IMR-90 (cell line): ENCODE results near the gene PRKCH. TPM values are rescaled to one million over a fixed set of nuclear protein-coding genes. Genes with fewer than 3 reads are reported as not detected.

Experiments
- ATAC-seq: fragments of 200-7000 bp; cut with Tn5 transposase; 2 replicates; pipeline ENCODE4 v1.9.1; 2020; ENCODE audit warnings: low read depth, mild to moderate bottlenecking, moderate library complexity
- BruUV-seq: library from RNA; stranded (reverse); fragments of 400-500 nt; replicated peaks from 2 replicates; lab custom pipeline; 2021; lab: Mats Ljungman, UMichigan
- CTCF ChIA-PET: fragments of 300-600 bp; formaldehyde crosslinking; extraction: SDS; loops from one replicate; lab custom pipeline; 2021; ENCODE audit warnings: antibody characterized with exemption; lab: Yijun Ruan, JAX
- POLR2A ChIA-PET: fragments of 300-600 bp; sonication (Branson Sonifier 250); formaldehyde crosslinking; loops from one replicate; lab custom pipeline; 2022; ENCODE audit warnings: antibody characterized with exemption; ENCODE audit not compliant: unreplicated experiment; lab: Charles Lee
- DNase-seq: peaks from one replicate; pipeline ENCODE4 v3.0.0; 2013
- H2AFZ ChIP-seq: replicated peaks from 2 replicates; pipeline ENCODE3; 2013; ENCODE audit warnings: low read length, mild to moderate bottlenecking; ENCODE audit not compliant: poor library complexity
- H2AK5ac ChIP-seq: 2 replicates; pipeline ENCODE4 v1.6.1; 2013; ENCODE audit warnings: low read depth, low read length, inconsistent platforms
- H2AK9ac ChIP-seq: replicated peaks from 2 replicates; pipeline ENCODE3; 2013; ENCODE audit warnings: mild to moderate bottlenecking, low read depth, low read length, moderate library complexity; ENCODE audit not compliant: poor library complexity
- H2BK120ac ChIP-seq: 2 replicates; pipeline ENCODE4 v1.6.1; 2013; ENCODE audit warnings: low read depth, low read length, inconsistent platforms
- H2BK15ac ChIP-seq: 3 replicates; pipeline ENCODE4 v1.6.1; 2013; ENCODE audit warnings: low read depth, low read length, inconsistent platforms
- H2BK20ac ChIP-seq: 2 replicates; pipeline ENCODE4 v1.6.1; 2013; ENCODE audit warnings: low read depth, mild to moderate bottlenecking, inconsistent platforms, low read length, moderate library complexity
- H2BK5ac ChIP-seq: 2 replicates; pipeline ENCODE4 v1.6.1; 2013; ENCODE audit warnings: mild to moderate bottlenecking, low read depth, low read length, inconsistent platforms; ENCODE audit not compliant: poor library complexity, severe bottlenecking
- H3K14ac ChIP-seq: replicated peaks from 2 replicates; pipeline ENCODE4 v1.6.1; 2013; ENCODE audit warnings: low read depth, low read length, inconsistent platforms
- H3K18ac ChIP-seq: 2 replicates; pipeline ENCODE4 v1.6.1; 2013; ENCODE audit warnings: low read depth, low read length, control low read depth
- H3K23ac ChIP-seq: 2 replicates; pipeline ENCODE4 v1.6.1; 2013; ENCODE audit warnings: low read depth, low read length, inconsistent platforms
- H3K27ac ChIP-seq: 2 replicates; pipeline ENCODE4 v1.5.1; 2013; ENCODE audit warnings: mild to moderate bottlenecking, control low read depth, low read length; ENCODE audit not compliant: insufficient read depth
- H3K27me3 ChIP-seq: 2 replicates; pipeline ENCODE4 v1.6.1; 2013; ENCODE audit warnings: low read length; ENCODE audit not compliant: control insufficient read depth, insufficient read depth
- H3K36me3 ChIP-seq: 2 replicates; pipeline ENCODE4 v1.6.1; 2013; ENCODE audit warnings: low read length, mixed read lengths; ENCODE audit not compliant: control insufficient read depth, insufficient read depth
- H3K4ac ChIP-seq: 2 replicates; pipeline ENCODE4 v1.6.1; 2013; ENCODE audit warnings: low read depth, low read length, inconsistent platforms
- H3K4me1 ChIP-seq: 2 replicates; pipeline ENCODE4 v1.6.1; 2013; ENCODE audit warnings: low read length, mixed read lengths; ENCODE audit not compliant: control insufficient read depth, insufficient read depth
- H3K4me2 ChIP-seq: 2 replicates; pipeline ENCODE4 v1.6.1; 2013; ENCODE audit warnings: low read depth, mild to moderate bottlenecking, control low read depth, low read length, moderate library complexity
- H3K4me3 ChIP-seq: 2 replicates; pipeline ENCODE4 v1.5.1; 2013; ENCODE audit warnings: low read depth, mild to moderate bottlenecking, control low read depth, low read length, moderate library complexity; ENCODE audit not compliant: insufficient read depth
- H3K56ac ChIP-seq: 2 replicates; pipeline ENCODE4 v1.6.1; 2013; ENCODE audit warnings: low read length, inconsistent platforms; ENCODE audit not compliant: insufficient read depth; ENCODE audit errors: extremely low read depth
- H3K79me1 ChIP-seq, 2 experiments: 2 replicates each; pipeline ENCODE4 v1.6.1; 2013; ENCODE audit warnings: low read length in 2 of 2, inconsistent platforms in 1 of 2, low read depth in 1 of 2
- H3K9ac ChIP-seq: 2 replicates; pipeline ENCODE4 v1.6.1; 2013; ENCODE audit warnings: low read depth, low read length, control low read depth
- H3K9me1 ChIP-seq: 2 replicates; pipeline ENCODE4 v1.6.1; 2013; ENCODE audit warnings: low read length, inconsistent platforms; ENCODE audit not compliant: insufficient read depth
- H3K9me3 ChIP-seq: 2 replicates; pipeline ENCODE4 v1.6.1; 2013; ENCODE audit warnings: low read length; ENCODE audit not compliant: control insufficient read depth, insufficient read depth
- H4K20me1 ChIP-seq: 2 replicates; pipeline ENCODE4 v1.6.1; 2013; ENCODE audit warnings: low read length, inconsistent platforms; ENCODE audit not compliant: insufficient read depth
- H4K5ac ChIP-seq: 2 replicates; pipeline ENCODE4 v1.6.1; 2013; ENCODE audit warnings: mild to moderate bottlenecking, low read depth, low read length, control low read depth
- H4K8ac ChIP-seq, 2 experiments: 2 replicates each; pipeline ENCODE4 v1.6.1; 2013; ENCODE audit warnings: low read depth in 2 of 2, low read length in 2 of 2, control low read depth in 1 of 2, inconsistent platforms in 1 of 2
- H4K91ac ChIP-seq: 2 replicates; pipeline ENCODE4 v1.6.1; 2013; ENCODE audit warnings: low read depth, low read length, inconsistent platforms; ENCODE audit not compliant: insufficient read depth
- RAD21 ChIP-seq: IDR thresholded peaks from 2 replicates; pipeline ENCODE4 v1.6.1; 2012; ENCODE audit warnings: low read length, improper control_type of control experiment
- WGBS, 2 experiments: methylation state at CpG; one replicate each; pipeline versions ENCODE4 v1.1.5 to v1.1.7; 2013; ENCODE audit warnings: missing lambda C conversion rate in 2 of 2; ENCODE audit not compliant: insufficient read length in 1 of 2; ENCODE audit errors: extremely low coverage in 2 of 2; 5-methylcytosine and 5-hydroxymethylcytosine counted together
- dilution Hi-C: fragments of 300-500 bp; cut with HindIII; formaldehyde crosslinking; loops from one replicate; pipeline ENCODE4 v1.14.3; 2018; ENCODE audit warnings: low sequenced_read_pairs; ENCODE audit not compliant: unreplicated experiment
- in situ Hi-C: fragments of 300-500 bp; cut with MboI; formaldehyde crosslinking; loops from 3 replicates; pipeline ENCODE4 v1.14.3; 2019; ENCODE audit warnings: low sequenced_read_pairs, inconsistent platforms, mixed read lengths
- intact Hi-C: fragments of 100-400 bp; cut with micrococcal nuclease; formaldehyde crosslinking; loops from 2 replicates; pipeline ENCODE4 v1.10.0; 2022
- polyA plus RNA-seq, 3 experiments: library from polyadenylated mRNA; depleted of rRNA; stranded (reverse); fragments of >200 nt; gene quantifications; 2 replicates each; pipeline ENCODE4 v1.2.3, GENCODE V29; 2012; ENCODE audit warnings: low replicate concordance in 1 of 3
- total RNA-seq: library from RNA; depleted of rRNA; stranded (reverse); fragments of >200 nt; gene quantifications from 2 replicates; pipeline ENCODE4 v1.2.3, GENCODE V29; 2012
- TF ChIP-seq, protein P1 (sequence below): fragments of 150-350 bp; IDR thresholded peaks from 2 replicates; pipeline ENCODE4 v1.6.1; 2017; ENCODE audit warnings: mild to moderate bottlenecking, antibody characterized with exemption, low read length, low read depth
- TF ChIP-seq, protein P2 (sequence below): conservative IDR thresholded peaks from 2 replicates; pipeline ENCODE4 v1.5.1; 2012; ENCODE audit warnings: mild to moderate bottlenecking, low read depth, low read length, improper control_type of control experiment

PRKCH gene
- total and polyA plus RNA-seq, 2 of the 4 experiments (the other 2 are of a cell fraction): 1.6 to 2.3 TPM

DNA sequence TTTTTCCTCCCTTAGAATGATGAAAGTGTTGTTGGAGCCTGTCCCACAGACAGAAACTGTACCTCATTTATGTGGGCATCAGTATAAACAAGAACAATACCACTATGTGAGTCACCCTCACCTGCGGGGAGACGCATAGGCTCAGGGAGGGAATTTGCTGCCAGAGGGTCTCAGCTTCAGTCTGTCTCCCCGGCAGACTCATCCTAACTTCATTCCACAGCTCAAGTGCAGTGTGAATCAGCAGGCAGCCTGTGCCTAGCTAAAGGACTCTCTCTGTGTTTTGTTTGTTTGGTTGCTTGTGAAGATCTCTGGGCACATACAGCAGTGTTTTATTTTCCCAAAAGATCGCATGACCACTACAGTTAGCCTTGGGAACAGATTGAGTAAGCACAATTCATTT, 98.9 kb downstream of the PRKCH start:
- H3K14ac ChIP-seq: no peak overlapping the region
- H3K27ac ChIP-seq: no peak overlapping the region
- H2AFZ ChIP-seq: peak overlapping the region; percentile 34
- no peaks in the 10 kb centered on the region for H3K36me3 ChIP-seq
- no TSS peak for BruUV-seq
- CTCF ChIA-PET: no interaction called here
- no peak overlapping the region for H3K9ac ChIP-seq
- no peak overlapping the region for H2AK5ac ChIP-seq
- H2BK20ac ChIP-seq: no peak overlapping the region
- in situ Hi-C loops: no loop called here
- H3K4me1 ChIP-seq: no peaks in the 10 kb centered on the region
- H2AK9ac ChIP-seq: no peak overlapping the region
- H3K9me1 ChIP-seq: no peaks in the 10 kb centered on the region
- H3K18ac ChIP-seq: no peak overlapping the region
- TF ChIP-seq, protein P1, sequence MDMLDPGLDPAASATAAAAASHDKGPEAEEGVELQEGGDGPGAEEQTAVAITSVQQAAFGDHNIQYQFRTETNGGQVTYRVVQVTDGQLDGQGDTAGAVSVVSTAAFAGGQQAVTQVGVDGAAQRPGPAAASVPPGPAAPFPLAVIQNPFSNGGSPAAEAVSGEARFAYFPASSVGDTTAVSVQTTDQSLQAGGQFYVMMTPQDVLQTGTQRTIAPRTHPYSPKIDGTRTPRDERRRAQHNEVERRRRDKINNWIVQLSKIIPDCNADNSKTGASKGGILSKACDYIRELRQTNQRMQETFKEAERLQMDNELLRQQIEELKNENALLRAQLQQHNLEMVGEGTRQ: no peak
- TF ChIP-seq, protein P2, sequence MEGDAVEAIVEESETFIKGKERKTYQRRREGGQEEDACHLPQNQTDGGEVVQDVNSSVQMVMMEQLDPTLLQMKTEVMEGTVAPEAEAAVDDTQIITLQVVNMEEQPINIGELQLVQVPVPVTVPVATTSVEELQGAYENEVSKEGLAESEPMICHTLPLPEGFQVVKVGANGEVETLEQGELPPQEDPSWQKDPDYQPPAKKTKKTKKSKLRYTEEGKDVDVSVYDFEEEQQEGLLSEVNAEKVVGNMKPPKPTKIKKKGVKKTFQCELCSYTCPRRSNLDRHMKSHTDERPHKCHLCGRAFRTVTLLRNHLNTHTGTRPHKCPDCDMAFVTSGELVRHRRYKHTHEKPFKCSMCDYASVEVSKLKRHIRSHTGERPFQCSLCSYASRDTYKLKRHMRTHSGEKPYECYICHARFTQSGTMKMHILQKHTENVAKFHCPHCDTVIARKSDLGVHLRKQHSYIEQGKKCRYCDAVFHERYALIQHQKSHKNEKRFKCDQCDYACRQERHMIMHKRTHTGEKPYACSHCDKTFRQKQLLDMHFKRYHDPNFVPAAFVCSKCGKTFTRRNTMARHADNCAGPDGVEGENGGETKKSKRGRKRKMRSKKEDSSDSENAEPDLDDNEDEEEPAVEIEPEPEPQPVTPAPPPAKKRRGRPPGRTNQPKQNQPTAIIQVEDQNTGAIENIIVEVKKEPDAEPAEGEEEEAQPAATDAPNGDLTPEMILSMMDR: no peak
- TF ChIP-seq RAD21: no peak
- H2BK15ac ChIP-seq: no peak overlapping the region
- no peak overlapping the region for H4K8ac ChIP-seq
- no peak overlapping the region for H3K23ac ChIP-seq
- peak; percentile 5 for DNase-seq
- no peak overlapping the region for H2BK5ac ChIP-seq
- no peak for ATAC-seq
- H3K4me2 ChIP-seq: no peak overlapping the region
- no peaks in the 10 kb centered on the region for H3K9me3 ChIP-seq
- dilution Hi-C loops: no loop called here
- no peak overlapping the region for H2BK120ac ChIP-seq
- H3K56ac ChIP-seq: no peak overlapping the region
- H3K79me1 ChIP-seq: no peaks in the 10 kb centered on the region
- WGBS, 2 experiments: no CpG with 5 or more reads among the region's 4 CpGs
- no peak overlapping the region for H3K4ac ChIP-seq
- POLR2A ChIA-PET: no interaction called here
- H3K27me3 ChIP-seq: peaks cover 37% of the 10 kb centered on the region
- H3K4me3 ChIP-seq: no peak overlapping the region
- H4K5ac ChIP-seq: no peak overlapping the region
- no peaks in the 10 kb centered on the region for H4K20me1 ChIP-seq
- intact Hi-C loops: no loop called here
- no peak overlapping the region for H4K91ac ChIP-seq
